Kidney (tissue), 14 donors: Measurements from ENCODE around the gene OGFR. TPM values are rescaled to one million over a fixed set of nuclear protein-coding genes. Genes with fewer than 3 reads are reported as not detected.

ENCODE experiments used
- DNase-seq, 5 donors: peaks; one replicate each; pipeline ENCODE4 v3.0.0-alpha.2; 2013 to 2020
- FAIRE-seq: peaks from 2 replicates; lab custom pipeline; 2012; peaks lifted over from hg19 to GRCh38; lab: Jason Lieb, UNC
- H3K27ac ChIP-seq, 2 donors: one replicate each; pipeline ENCODE4 v1.7.0; 2013; ENCODE audit warnings: low read depth in 2 of 2, low read length in 2 of 2, inconsistent platforms in 1 of 2
- H3K27me3 ChIP-seq: one replicate; pipeline ENCODE4 v1.7.1; 2013; ENCODE audit warnings: low read length, inconsistent platforms; ENCODE audit not compliant: control insufficient read depth, insufficient read depth
- H3K36me3 ChIP-seq, 3 donors: one replicate each; pipeline versions ENCODE4 v1.7.0 to v1.7.1; 2013; ENCODE audit warnings: low read length in 3 of 3, control low read depth in 1 of 3, inconsistent platforms in 1 of 3; ENCODE audit not compliant: insufficient read depth in 3 of 3, control insufficient read depth in 2 of 3
- H3K4me1 ChIP-seq, 3 donors: one replicate each; pipeline versions ENCODE4 v1.7.0 to v1.7.1; 2013; ENCODE audit warnings: low read length in 3 of 3, inconsistent platforms in 1 of 3, low read depth in 1 of 3; ENCODE audit not compliant: control insufficient read depth in 2 of 3, insufficient read depth in 2 of 3
- H3K4me3 ChIP-seq, 3 donors: one replicate each; pipeline versions ENCODE4 v1.7.0 to v1.8.1; 2013; ENCODE audit warnings: low read length in 3 of 3, control low read depth in 1 of 3, inconsistent platforms in 1 of 3
- H3K9ac ChIP-seq, 3 donors: one replicate each; pipeline versions ENCODE4 v1.7.0 to v1.7.1; 2013; ENCODE audit warnings: low read length in 3 of 3, control low read depth in 1 of 3, inconsistent platforms in 1 of 3
- H3K9me3 ChIP-seq, 3 donors: one replicate each; pipeline versions ENCODE4 v1.7.0 to v1.7.1; 2013; ENCODE audit warnings: low read length in 3 of 3, control low read depth in 1 of 3, inconsistent platforms in 1 of 3; ENCODE audit not compliant: control insufficient read depth in 2 of 3, insufficient read depth in 1 of 3
- intact Hi-C: fragments of 100-400 bp; cut with DNase I; formaldehyde crosslinking; loops from one replicate; pipeline ENCODE4 v1.11.1; 2022
- polyA plus RNA-seq: library from polyadenylated mRNA; stranded (reverse); fragments of 350-450 nt; fragmentation: Illumina TruSeq; extraction: RNeasy Lipid Tissue Mini Kit (QIAGEN cat#74804); gene quantifications from one replicate; pipeline ENCODE4 v1.2.3, GENCODE V29; 2014; ENCODE audit warnings: low read depth, low replicate concordance; ENCODE audit not compliant: insufficient read depth
- total RNA-seq: library from RNA; stranded (reverse); fragmentation: NEBNext Ultra II Directional; extraction: Animal tissue kit (Norgen Biotek cat#: 25700); gene quantifications from one replicate; pipeline ENCODE4 v1.2.1, GENCODE V29; 2021
- TF ChIP-seq, protein P1 (sequence below): IDR thresholded peaks from 3 replicates; pipeline ENCODE4 v1.5.1; 2012; ENCODE audit warnings: mild to moderate bottlenecking, moderate library complexity, borderline replicate concordance; ENCODE audit not compliant: insufficient read depth; ENCODE audit errors: extremely low read depth
- donor health status: control.
- donor health status: control.
- donor health status: control.
- donor health status: control.
- donor health status: control.
- donor health status: DM: yes; HTN: yes; CAD: no.
- donor health status: Normal renal cell carcinoma (clear cell type).

OGFR gene
- total and polyA plus RNA-seq, 2 donors from 2014 or later: 33.7 to 46.8 TPM

GRCh38 chr20:62811720-62812119, 7.1 kb downstream of the OGFR start:
- no peak for DNase-seq
- Histone ChIP-seq H3K9ac (no peak overlapping the region), H3K9me3 (no peaks in the 10 kb centered on the region), H3K27ac (no peak overlapping the region), H3K4me1 (peaks cover 0 to 12% (median under 1%) of the 10 kb centered on the region in 3 donors), H3K27me3 (peaks cover 4% of the 10 kb centered on the region), H3K36me3 (peaks cover 0 to 23% (median 12%) of the 10 kb centered on the region in 3 donors), H3K4me3 (no peak overlapping the region)
- no peak for FAIRE-seq
- TF ChIP-seq, protein P1, sequence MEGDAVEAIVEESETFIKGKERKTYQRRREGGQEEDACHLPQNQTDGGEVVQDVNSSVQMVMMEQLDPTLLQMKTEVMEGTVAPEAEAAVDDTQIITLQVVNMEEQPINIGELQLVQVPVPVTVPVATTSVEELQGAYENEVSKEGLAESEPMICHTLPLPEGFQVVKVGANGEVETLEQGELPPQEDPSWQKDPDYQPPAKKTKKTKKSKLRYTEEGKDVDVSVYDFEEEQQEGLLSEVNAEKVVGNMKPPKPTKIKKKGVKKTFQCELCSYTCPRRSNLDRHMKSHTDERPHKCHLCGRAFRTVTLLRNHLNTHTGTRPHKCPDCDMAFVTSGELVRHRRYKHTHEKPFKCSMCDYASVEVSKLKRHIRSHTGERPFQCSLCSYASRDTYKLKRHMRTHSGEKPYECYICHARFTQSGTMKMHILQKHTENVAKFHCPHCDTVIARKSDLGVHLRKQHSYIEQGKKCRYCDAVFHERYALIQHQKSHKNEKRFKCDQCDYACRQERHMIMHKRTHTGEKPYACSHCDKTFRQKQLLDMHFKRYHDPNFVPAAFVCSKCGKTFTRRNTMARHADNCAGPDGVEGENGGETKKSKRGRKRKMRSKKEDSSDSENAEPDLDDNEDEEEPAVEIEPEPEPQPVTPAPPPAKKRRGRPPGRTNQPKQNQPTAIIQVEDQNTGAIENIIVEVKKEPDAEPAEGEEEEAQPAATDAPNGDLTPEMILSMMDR: no peak
- intact Hi-C loops: no loop called here

- FAIRE-seq: no peak
- H3K27ac ChIP-seq: no peak overlapping the region
- H3K36me3 ChIP-seq: peaks cover 0 to 23% (median 12%) of the 10 kb centered on the region in 3 donors
- H3K9ac ChIP-seq: no peak overlapping the region
- intact Hi-C loops: no loop called here
- TF ChIP-seq, protein P1: no peak
- H3K4me1 ChIP-seq: peaks cover 0 to 9% (median 0%) of the 10 kb centered on the region in 3 donors
- H3K4me3 ChIP-seq: no peak overlapping the region
- no peaks in the 10 kb centered on the region for H3K9me3 ChIP-seq
- no peak for DNase-seq
- H3K27me3 ChIP-seq: peaks cover 4% of the 10 kb centered on the region
Measured at GRCh38 chr20:62812181-62812906, 7.7 kb downstream of the OGFR start.

DNA sequence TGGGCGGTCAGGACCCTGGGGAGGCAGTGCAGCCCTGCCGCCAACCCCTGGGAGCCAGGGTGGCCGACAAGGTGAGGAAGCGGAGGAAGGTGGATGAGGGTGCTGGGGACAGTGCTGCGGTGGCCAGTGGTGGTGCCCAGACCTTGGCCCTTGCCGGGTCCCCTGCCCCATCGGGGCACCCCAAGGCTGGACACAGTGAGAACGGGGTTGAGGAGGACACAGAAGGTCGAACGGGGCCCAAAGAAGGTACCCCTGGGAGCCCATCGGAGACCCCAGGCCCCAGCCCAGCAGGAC, 8.2 kb downstream of the OGFR start:
- FAIRE-seq (no peak), DNase-seq (no peak)
- Histone ChIP-seq H3K4me3 (no peak overlapping the region), H3K9me3 (no peaks in the 10 kb centered on the region), H3K36me3 (peaks cover 0 to 23% (median 8%) of the 10 kb centered on the region in 3 donors), H3K27me3 (peaks cover 4% of the 10 kb centered on the region), H3K27ac (no peak overlapping the region), H3K9ac (no peak overlapping the region), H3K4me1 (peaks cover 0 to 9% (median 0%) of the 10 kb centered on the region in 3 donors)
- intact Hi-C loops: no loop called here
- TF ChIP-seq, protein P1: no peak
